Epithelial cell of esophagus (primary cell): Measurements from ENCODE around the gene COL13A1.

Experiments
- DNase-seq: peaks from one replicate; pipeline ENCODE4 v3.0.0; 2010; ENCODE audit warnings: low read depth
- H3K4me3 ChIP-seq: 2 replicates; pipeline ENCODE4 v1.5.1; 2011; ENCODE audit warnings: mild to moderate bottlenecking, low read length, control low read depth
- CTCF ChIP-seq: IDR thresholded peaks from 2 replicates; pipeline ENCODE4 v1.5.1; 2011; ENCODE audit warnings: low read depth, mild to moderate bottlenecking, low read length, control low read depth, inconsistent platforms; ENCODE audit not compliant: insufficient read depth; ENCODE audit errors: missing control alignments

Gene COL13A1

GRCh38 chr10:69952069-69952800, 150.5 kb downstream of the COL13A1 start:
- DNase-seq: no peak
- no peak for TF ChIP-seq CTCF
- H3K4me3 ChIP-seq: no peak overlapping the region

GRCh38 chr10:69952821-69953221, 151.1 kb downstream of the COL13A1 start:
- DNase-seq: no peak
- H3K4me3 ChIP-seq: no peak overlapping the region
- TF ChIP-seq CTCF: no peak

- H3K4me3 ChIP-seq: no peak overlapping the region
- no peak for TF ChIP-seq CTCF
- DNase-seq: peak; percentile 9
Measured at GRCh38 chr10:69953851-69954250, 152.1 kb downstream of the COL13A1 start.

DNA sequence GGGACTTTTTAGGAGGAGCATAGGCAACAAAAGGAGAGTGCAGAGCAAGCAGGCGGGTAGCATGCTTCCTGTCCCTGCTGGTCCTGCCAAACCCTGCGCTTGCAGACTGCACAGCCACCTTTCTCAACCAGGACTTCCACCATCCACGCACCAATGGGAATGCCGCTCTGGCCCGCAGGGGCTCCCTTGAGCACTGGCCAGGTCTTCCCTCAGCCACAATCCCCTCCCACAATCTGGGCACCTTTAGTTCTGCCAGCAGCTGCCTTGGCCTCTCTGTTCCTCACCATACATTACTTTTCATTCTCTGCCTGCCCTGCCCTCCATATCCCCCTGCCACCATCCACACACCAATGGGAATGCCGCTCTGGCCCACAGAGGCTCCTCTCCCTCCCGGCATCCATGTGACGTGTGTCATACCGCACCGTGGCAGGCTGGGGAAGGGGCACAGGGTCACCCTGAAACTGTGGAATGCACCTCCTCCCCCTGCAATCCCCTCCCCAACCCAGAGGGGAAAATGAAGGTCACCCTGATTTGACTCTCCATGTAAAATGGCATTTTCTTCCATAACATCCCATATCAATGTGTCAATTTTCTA, 153.6 kb downstream of the COL13A1 start:
- TF ChIP-seq CTCF: no peak
- DNase-seq: no peak
- H3K4me3 ChIP-seq: no peak overlapping the region

GRCh38 chr10:69955897-69956740, 154.4 kb downstream of the COL13A1 start:
- TF ChIP-seq CTCF: no peak
- no peak overlapping the region for H3K4me3 ChIP-seq
- DNase-seq: peak; percentile 86

DNA sequence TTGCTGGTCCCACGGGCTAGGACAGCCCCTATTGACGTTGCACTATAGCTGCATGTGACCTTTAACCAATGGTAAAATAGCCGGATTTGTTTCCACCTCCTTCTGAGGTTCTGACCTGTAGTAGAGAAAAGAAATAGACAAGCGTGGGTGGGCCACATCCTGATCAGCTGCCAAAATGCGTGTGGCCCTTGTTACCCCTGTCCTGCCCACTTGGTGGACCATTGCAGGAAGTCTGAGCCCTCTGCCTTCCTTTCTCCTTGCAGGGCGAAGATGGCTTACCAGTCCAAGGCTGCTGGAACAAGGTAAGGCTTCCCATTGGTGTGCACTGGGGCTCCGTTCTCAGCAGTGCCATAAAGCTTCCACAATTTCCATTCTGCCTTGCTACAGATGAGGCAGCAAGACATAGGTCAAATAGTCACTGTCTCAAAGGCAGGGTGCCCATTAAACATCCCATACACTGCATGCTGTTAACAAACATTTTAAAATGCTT, 155.1 kb downstream of the COL13A1 start:
- no peak for DNase-seq
- no peak overlapping the region for H3K4me3 ChIP-seq
- no peak for TF ChIP-seq CTCF
